Stimulated activated effector memory CD8-positive, alpha-beta T cell treated with anti-CD3 and anti-CD28 coated beads, Interleukin-12 subunit alpha, Interleukin-12 subunit beta, amount 100 ng/mL, for 72 hours (primary cell): ENCODE measurements around the gene PTGES2.
"Not testable (repeated sequence)": the region's sequence is repeated elsewhere in the genome, so short reads cannot be mapped to it uniquely, and the experiment has no call there.

ENCODE experiments used
- ATAC-seq: fragments of 150-1000 bp; cut with Tn5 transposase; 2 replicates; pipeline ENCODE4 v1.10.0; 2021
- DNase-seq, 2 donors: peaks; one replicate each; pipeline ENCODE4 v3.0.0; 2021 to 2022; ENCODE audit warnings: low spot score in 2 of 2
- H3K27ac Mint-ChIP-seq: one replicate; pipeline ENCODE4 v1.8.0; 2022; ENCODE audit warnings: mild to moderate bottlenecking, mixed read lengths
- H3K36me3 Mint-ChIP-seq: one replicate; pipeline ENCODE4 v1.8.0; 2022; ENCODE audit warnings: mild to moderate bottlenecking, mixed read lengths
- H3K4me1 Mint-ChIP-seq: one replicate; pipeline ENCODE4 v1.8.0; 2022; ENCODE audit warnings: mixed read lengths
- H3K4me3 Mint-ChIP-seq: one replicate; pipeline ENCODE4 v1.8.0; 2022; ENCODE audit warnings: mild to moderate bottlenecking, mixed read lengths
- H3K9me3 Mint-ChIP-seq: one replicate; pipeline ENCODE4 v1.8.0; 2022; ENCODE audit warnings: mixed read lengths

The PTGES2 gene

DNA sequence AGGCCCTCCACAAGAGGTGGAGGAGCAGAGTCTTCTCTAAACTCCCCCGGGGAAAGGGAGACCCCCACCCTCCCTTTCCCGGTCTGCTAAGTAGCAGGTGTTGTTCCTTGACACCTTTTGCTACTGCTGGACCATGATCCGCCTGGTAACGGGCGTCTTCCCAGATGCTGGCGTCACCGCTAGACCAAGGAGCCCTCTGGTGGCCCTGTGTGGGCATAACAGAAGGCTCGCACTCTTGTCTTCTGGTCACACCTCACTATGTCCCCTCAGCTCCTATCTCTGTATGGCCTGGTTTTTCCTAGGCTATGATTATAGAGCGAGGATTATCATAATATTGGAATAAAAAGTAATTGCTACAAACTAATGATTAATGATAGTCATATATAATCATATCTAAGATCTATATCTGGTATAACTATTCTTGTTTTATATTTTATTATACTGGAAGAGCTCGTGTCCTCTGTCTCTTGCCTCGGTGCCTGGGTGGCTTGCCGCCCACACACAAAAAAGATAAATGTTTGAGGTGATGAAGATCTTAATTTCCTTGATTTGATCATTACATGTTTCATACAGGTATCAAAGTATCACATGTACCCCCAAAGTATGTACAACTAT lies 2.6 kb upstream of the PTGES2 start:
- peaks cover 34% of the 10 kb centered on the region for H3K4me1 Mint-ChIP-seq
- DNase-seq, result peak in 1 of 2 donors; percentile 73
- not testable (repeated sequence) for H3K9me3 Mint-ChIP-seq, H3K27ac Mint-ChIP-seq, H3K36me3 Mint-ChIP-seq, ATAC-seq
- H3K4me3 Mint-ChIP-seq, result peak overlapping the region; percentile 98

DNA sequence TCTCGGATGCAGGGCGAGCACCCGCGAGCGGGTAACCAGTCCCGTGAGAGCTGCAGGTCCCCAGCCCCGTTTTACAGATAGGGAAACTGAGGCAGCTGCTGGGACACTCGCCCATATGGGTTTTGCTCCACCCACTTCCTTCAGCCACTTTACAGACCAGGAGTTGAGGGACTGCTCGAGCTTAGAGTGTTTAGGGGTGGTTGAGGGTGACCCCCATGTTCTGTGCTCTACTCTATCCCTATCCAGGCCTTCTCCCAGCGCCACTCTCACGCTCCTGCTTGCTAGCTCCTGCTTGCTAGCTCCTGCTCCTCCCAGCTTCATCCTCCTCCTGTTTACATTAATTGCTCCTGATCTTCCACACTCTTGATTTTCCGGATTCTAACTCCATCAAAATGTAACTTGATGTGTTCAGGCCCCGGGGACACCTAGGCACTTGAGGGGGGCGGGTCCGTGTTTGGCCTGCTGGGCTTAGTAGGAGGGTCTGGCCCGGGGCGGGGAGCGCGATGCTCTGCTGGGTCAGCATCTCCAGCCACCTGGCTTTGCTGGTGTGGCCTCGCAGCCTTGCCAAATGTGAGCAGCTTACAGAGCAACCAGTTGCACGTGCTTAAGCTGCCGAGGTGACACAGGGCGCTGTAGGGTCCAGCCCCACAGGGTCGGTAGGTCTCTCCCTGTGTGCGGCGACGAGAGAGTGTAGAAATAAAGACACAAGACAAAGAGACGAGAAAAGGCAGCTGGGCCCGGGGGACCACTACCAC lies 1.5 kb upstream of the PTGES2 start:
- Mint-ChIP-seq H3K4me1 (peaks cover 43% of the 10 kb centered on the region), H3K27ac (peak overlapping the region; percentile 99), H3K4me3 (peak overlapping the region; percentile 98), H3K36me3 (peaks cover 16% of the 10 kb centered on the region), H3K9me3 (no peaks in the 10 kb centered on the region)
- DNase-seq (no peak), ATAC-seq (no peak)

DNA sequence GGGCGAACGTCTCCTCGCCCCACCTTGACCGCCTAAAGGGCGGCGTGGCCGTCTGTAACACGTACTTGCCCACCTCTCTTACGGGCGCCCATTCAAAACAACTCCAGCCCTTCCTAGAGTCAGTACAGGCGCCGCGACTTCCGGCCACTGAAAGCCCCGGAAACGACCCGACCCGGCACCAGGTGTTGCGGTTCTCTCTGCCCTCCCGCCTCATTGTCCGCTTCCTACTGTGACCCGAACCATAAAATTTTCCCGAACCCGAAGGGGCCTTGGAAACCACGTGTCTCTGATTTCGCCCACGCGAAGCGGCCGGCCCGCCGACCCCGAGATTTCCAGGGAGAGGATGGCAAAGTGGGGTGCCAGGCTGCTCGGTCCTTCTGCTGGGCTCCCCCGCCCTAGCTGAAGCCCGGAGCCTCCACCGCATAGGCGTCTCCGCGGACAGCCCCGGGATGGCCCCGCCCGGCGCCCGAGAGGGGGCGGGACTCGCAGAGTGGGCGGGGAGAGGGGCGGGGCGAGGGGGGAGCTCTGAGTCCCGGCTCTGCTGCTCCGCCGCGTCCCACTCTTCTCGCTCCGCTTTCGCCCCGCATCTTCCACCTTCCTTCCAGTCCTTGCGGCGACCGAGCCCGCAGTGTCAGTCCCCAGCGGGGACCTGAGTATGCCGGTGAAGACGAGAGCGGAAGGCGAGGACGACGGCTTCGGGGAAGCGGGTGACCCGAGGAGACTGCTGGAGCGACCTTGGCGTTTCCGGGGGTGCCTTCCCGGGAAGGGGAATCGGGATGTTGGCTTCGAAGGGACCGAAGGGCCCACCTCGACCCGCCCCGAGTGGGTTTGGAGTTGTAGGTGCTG lies 684 bp upstream of the PTGES2 start:
- ATAC-seq, result peak; percentile 82
- DNase-seq, result peak; percentile 86 to 96
- Mint-ChIP-seq H3K36me3 (peaks cover 24% of the 10 kb centered on the region), H3K4me3 (peak overlapping the region; percentile 98), H3K27ac (peak overlapping the region; percentile 99), H3K4me1 (peaks cover 43% of the 10 kb centered on the region), H3K9me3 (no peaks in the 10 kb centered on the region)

DNA sequence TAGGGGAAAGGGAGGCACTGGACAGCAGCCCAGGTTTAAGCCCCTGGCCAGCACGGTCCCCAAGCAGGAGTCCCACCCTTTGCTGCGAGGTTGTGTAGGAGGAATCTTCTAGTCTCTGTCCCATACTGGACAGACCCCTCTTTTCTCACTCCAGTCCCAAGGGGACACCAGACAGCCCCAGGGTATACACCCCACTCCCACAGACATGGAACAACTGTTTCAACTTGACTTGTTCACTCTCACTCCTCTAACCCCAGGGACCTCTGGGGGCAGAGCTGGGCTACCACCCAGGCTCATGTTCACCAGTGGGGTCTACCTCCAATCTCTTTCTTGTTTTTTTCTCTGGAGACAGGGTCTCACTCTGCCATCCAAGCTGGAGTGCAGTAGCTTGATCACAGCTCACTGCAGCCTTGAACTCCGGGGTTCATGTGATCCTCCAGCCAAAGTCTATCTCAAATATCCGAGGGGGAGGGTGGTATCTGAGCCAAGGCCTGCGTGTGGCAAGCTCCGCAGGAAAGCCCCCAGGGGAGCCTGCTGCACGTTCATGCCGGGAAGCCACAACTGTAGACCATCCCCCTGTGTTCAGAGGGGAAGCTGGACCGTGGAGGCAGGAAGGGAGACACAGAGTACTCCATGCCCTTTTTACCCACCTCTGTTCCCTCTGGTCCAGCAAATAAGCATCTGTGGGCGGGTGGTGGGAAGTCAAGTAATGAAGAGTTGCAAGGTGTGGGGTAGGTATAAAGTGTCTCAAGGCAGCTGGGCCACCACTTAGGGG lies 1.8 kb downstream of the PTGES2 start:
- Mint-ChIP-seq H3K36me3 (peaks cover 45% of the 10 kb centered on the region), H3K4me3 (peak overlapping the region; percentile 98), H3K27ac (no peak overlapping the region), H3K9me3 (no peaks in the 10 kb centered on the region), H3K4me1 (peaks cover 43% of the 10 kb centered on the region)
- DNase-seq, result no peak
- ATAC-seq, result no peak

DNA sequence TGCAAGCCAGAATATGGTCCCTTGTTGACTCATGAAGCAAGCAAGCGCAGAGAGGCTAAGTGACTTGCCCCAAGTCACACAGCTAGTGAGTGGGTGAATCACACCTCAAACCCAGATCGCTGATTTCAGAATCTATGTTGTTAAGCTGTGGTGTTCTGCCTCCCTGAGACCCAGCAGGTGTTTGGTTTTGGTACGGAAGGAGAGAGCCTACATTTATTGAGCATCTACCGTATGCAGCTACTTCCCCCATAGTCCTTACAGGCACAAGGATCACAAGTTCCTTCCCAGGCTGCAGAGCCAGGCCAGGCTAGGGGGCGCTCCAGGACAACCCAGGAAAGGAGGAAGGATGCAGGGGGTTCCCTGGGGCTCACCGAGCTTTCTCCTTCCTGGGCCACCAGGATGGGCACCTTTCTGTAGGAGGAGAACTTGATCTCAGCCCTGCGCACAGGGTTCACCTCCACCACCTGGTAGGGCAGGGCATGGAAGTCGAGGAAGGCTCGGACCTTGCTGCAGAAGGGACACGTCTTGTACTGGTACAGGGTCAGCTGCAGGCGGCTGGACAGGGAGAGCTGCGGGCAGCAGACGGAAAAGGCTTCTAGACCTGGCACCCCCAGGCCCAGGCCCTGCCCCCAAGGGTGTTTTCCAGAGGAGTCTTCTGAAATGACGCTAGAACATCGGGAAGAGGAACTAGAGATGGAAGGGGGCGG lies 2.5 kb downstream of the PTGES2 start:
- H3K4me3 Mint-ChIP-seq, result peak overlapping the region; percentile 98
- H3K9me3 Mint-ChIP-seq, result no peaks in the 10 kb centered on the region
- peak overlapping the region; percentile 17 for H3K27ac Mint-ChIP-seq
- peaks cover 43% of the 10 kb centered on the region for H3K4me1 Mint-ChIP-seq
- DNase-seq (peak in 1 of 2 donors; percentile 70), ATAC-seq (no peak)
- H3K36me3 Mint-ChIP-seq, result peaks cover 45% of the 10 kb centered on the region

DNA sequence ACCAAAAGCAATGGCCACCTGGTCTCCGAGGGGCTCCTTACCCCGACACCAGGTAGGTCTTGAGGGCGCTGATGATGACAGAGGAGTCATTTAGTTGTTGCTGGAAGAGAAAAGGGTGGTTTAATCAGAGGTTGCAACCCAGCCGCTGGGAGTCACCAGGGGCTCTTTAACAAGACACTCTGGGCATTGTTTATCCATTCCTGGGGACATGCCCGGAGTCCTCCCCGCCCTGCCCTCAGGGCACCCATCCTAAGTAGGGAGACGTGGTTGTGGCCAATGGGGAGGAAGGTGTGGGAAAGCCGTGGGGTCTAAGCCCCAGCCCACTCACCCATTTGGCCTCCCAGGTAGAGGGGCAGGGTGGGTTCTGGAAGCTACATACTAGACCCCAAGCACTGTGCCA lies 3.1 kb downstream of the PTGES2 start:
- Mint-ChIP-seq H3K4me1 (peaks cover 40% of the 10 kb centered on the region), H3K27ac (peak overlapping the region; percentile 17), H3K4me3 (peak overlapping the region; percentile 98), H3K36me3 (peaks cover 45% of the 10 kb centered on the region), H3K9me3 (no peaks in the 10 kb centered on the region)
- ATAC-seq (no peak), DNase-seq (no peak)

DNA sequence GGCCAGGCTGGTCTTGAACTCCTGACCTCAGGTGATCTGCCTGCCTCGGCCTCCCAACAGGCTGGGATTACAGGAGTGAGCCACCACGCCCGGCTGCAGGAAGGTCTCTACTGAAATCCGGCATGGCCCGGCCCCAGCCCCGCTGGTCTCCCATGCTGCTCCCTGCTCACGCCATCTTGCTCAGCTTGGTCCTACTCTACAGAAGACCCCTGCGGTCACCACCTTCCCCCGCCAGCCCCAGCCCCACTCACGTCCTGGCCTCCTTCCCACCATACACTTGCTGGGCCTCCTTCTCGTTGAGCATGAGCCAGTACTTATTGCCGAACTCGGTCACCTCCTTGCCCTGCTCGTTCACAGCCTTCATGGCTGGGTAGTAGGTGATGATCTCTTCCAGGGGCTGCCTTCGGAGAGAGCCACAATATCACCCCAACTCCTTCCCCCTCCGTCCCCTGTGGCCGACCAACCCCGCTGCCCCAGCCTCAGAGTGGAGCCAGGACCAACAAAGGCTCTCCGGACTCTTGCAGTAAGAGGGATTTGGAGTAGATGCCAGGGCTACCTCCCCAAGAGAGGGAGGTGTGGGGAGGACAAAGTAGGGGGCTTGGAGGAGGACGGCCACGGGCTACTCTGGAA lies 4.0 kb downstream of the PTGES2 start:
- Mint-ChIP-seq H3K9me3 (no peaks in the 10 kb centered on the region), H3K36me3 (peaks cover 47% of the 10 kb centered on the region), H3K4me3 (no peak overlapping the region), H3K27ac (peak overlapping the region; percentile 17), H3K4me1 (peaks cover 33% of the 10 kb centered on the region)
- DNase-seq (no peak), ATAC-seq (no peak)

DNA sequence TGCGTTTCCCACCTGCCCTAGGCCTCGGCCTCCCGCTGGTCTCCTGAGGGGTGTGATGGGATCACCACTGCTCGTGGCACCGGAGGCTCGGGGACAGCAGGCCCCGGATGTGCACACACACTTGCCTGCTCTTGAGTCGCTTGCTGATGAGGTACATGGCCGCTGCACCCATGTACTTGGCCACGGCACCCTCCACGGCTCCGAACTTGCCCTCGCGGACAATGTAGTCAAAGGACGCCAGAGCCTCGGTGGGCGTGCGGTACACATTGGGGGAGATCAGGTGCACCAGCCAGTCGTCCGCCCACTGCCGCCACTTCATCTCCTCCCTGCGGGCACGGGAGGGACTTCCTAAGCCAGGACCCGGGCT lies 4.7 kb downstream of the PTGES2 start:
- no peak for DNase-seq
- peaks cover 33% of the 10 kb centered on the region for H3K4me1 Mint-ChIP-seq
- ATAC-seq, result no peak
- no peak overlapping the region for H3K4me3 Mint-ChIP-seq
- peaks cover 46% of the 10 kb centered on the region for H3K36me3 Mint-ChIP-seq
- H3K27ac Mint-ChIP-seq, result no peak overlapping the region
- H3K9me3 Mint-ChIP-seq, result no peaks in the 10 kb centered on the region

DNA sequence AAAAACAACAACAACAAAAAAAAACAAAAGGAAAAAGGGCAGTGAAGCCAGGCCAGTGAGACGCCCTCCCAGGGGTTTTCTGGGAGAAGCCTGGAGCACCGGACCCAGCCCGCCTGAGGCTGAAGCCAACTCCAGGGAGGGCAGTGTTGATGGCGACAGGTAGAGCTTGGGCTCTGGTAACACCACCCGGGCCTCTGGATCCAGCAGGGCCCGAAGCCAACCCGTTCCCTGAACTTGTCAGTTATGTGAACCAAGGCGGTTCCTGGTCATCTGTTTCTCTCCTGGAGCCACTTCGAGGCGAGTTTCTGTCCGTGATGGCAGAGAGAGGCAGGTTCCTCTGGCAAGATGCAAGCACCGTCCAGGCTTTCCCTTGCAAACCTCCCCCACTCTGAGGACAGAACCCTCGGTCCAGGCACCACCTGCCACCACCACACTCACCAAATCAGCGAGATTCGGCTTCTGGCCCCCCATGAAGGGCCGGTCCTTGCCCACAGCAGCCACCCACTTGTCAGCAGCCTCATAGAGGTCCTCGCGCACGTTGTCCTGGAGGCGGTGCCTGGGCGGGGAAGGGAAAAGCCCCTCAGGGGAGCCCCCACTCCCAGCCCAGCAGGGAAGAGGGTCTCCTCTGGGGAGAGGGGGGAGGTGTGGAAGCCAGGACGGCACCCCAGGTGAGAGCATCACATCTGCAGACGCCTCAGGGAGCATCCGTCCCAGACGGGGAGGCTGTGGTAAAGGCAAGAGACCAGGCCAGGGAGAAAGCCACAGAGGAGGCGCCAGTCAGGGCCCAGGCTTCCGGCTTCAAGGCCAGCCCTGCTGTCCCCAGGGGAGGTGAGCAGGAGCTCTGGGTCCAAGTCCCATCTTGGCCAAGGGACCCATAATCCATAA lies 5.4 kb downstream of the PTGES2 start:
- H3K4me3 Mint-ChIP-seq, result no peak overlapping the region
- DNase-seq, result no peak
- ATAC-seq, result no peak
- peaks cover 37% of the 10 kb centered on the region for H3K4me1 Mint-ChIP-seq
- H3K27ac Mint-ChIP-seq, result no peak overlapping the region
- H3K36me3 Mint-ChIP-seq, result peaks cover 44% of the 10 kb centered on the region
- H3K9me3 Mint-ChIP-seq, result no peaks in the 10 kb centered on the region

DNA sequence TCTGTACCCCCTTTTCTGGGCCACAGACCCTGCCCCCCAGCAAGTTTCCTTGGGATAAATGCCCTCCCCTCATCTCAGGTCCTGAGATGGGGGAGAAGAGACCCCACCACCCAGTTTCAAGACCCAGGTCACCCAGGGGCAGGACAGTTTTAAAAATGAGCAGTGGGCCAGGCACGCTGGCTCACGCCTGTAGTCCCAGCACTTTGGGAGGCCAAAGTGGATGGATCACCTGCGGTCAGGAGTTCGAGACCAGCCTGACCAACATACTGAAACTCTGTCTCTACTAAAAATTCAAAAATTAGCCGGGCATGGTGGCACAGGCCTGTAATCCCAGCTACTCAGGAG lies 6.1 kb downstream of the PTGES2 start:
- H3K36me3 Mint-ChIP-seq, result peaks cover 47% of the 10 kb centered on the region
- no peak overlapping the region for H3K27ac Mint-ChIP-seq
- H3K9me3 Mint-ChIP-seq, result no peaks in the 10 kb centered on the region
- H3K4me1 Mint-ChIP-seq, result peaks cover 36% of the 10 kb centered on the region
- ATAC-seq, result no peak
- DNase-seq, result no peak
- H3K4me3 Mint-ChIP-seq, result no peak overlapping the region

DNA sequence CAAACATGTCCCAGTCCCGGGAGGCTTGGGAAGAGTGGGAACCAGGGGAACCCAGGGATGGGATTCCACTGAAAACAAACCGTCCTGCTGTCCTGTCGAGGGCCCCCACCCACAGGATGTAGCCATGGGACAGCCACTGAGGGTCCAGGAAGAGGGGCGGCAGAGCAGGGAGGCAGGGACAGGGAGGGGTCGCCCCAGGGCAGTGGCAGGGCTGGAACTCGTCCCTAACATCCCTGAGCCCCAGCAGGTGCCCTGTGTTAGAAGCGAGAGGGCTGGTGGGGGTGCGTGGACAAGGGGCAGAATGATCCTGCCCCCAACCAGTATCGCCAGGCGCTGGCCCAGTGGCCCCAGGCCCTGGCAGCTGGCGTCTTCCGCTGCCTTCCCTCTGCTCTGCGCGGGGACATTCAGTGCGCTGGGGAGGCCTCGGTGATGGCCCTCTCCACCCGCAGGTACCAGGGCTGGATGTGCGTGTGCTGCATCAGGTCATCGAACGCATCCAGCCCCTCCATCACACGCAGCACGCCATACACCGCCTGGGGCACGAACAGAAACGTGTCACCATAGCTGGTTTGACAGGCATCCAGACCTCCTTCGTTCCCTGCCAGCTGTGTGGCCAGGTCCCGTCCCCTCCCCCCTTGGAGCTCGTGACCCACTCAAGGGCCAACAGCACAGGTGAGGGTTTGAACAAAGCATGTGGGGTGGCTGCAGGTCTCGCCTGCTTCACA lies 6.6 kb downstream of the PTGES2 start:
- Mint-ChIP-seq H3K27ac (no peak overlapping the region), H3K9me3 (no peaks in the 10 kb centered on the region)
- no peak for ATAC-seq

DNA sequence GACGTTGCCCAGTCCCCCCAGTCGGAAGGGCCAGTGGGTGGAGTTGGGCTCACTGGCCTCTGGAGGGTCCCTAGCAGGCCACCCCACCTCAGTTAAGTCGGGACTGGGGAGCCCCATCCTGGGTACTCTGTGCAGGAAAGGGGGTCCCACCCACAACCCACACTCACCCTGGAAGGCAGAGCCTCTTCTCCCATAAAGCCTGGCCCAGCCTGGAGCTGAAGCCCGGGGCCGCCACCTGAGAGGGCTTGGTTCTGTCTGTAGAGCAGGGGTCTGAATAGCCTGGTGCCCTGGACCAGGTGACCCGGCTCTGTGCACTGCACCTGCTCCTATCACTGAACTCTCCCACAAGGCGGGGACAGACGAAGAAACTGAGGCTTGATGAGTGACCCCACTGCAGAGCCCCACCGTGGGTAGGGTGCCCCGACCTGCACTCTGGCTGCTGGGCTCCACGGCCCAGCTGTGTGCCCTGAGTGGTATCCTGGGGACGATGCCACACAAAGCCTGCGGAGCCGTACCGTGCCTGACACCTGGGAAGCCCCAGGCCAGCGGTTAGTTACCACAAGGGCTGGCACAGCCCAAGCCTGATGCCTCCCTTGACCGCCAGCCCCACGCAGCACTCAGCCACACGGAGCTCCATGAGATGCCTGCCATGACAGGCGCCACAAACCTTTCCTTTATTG lies 7.3 kb downstream of the PTGES2 start:
- H3K9me3 Mint-ChIP-seq, result no peaks in the 10 kb centered on the region
- H3K4me3 Mint-ChIP-seq, result no peak overlapping the region

More for the DNA sequence above, 6.6 kb downstream of the PTGES2 start:
- DNase-seq, result no peak
- H3K36me3 Mint-ChIP-seq, result peaks cover 51% of the 10 kb centered on the region
- H3K4me1 Mint-ChIP-seq, result peaks cover 31% of the 10 kb centered on the region
- no peak overlapping the region for H3K4me3 Mint-ChIP-seq

More for the DNA sequence above, 7.3 kb downstream of the PTGES2 start:
- Mint-ChIP-seq H3K4me1 (peaks cover 24% of the 10 kb centered on the region), H3K27ac (no peak overlapping the region), H3K36me3 (peaks cover 51% of the 10 kb centered on the region)
- ATAC-seq, result no peak
- DNase-seq, result no peak
